ENCODE data around the gene BABAM2.

GRCh38 chr2:27903018-27903417, 12.5 kb downstream of the BABAM2 start:
- TF ChIP-seq CTCF (tag by site-specific recombination; IDR thresholded peaks at IDR 0.05), result no peak
- no peak for TF ChIP-seq ZNF704 (tag by site-specific recombination; IDR thresholded peaks at IDR 0.05)
- TF ChIP-seq ZXDB (tag by site-specific recombination; IDR thresholded peaks at IDR 0.05), result no peak
- no peak for TF ChIP-seq ZNF274 (IDR thresholded peaks at IDR 0.05; ENCODE audit: low read length)
- no peak for TF ChIP-seq ZNF274 (tag by site-specific recombination; IDR thresholded peaks at IDR 0.05; ENCODE audit: borderline replicate concordance)
- TF ChIP-seq ZNF768 (tag by site-specific recombination; IDR thresholded peaks at IDR 0.05), result no peak
